Activated T-cell treated with anti-CD3 and anti-CD28 coated beads for 48 hours (primary cell): ENCODE measurements around the gene TRIM32.
"Not testable (repeated sequence)": the region's sequence is repeated elsewhere in the genome, so short reads cannot be mapped to it uniquely, and the experiment has no call there.

Source experiments
- DNase-seq: peaks from one replicate; pipeline ENCODE4 v3.0.0-alpha.2; 2020; ENCODE audit warnings: low read depth

Gene TRIM32

DNA sequence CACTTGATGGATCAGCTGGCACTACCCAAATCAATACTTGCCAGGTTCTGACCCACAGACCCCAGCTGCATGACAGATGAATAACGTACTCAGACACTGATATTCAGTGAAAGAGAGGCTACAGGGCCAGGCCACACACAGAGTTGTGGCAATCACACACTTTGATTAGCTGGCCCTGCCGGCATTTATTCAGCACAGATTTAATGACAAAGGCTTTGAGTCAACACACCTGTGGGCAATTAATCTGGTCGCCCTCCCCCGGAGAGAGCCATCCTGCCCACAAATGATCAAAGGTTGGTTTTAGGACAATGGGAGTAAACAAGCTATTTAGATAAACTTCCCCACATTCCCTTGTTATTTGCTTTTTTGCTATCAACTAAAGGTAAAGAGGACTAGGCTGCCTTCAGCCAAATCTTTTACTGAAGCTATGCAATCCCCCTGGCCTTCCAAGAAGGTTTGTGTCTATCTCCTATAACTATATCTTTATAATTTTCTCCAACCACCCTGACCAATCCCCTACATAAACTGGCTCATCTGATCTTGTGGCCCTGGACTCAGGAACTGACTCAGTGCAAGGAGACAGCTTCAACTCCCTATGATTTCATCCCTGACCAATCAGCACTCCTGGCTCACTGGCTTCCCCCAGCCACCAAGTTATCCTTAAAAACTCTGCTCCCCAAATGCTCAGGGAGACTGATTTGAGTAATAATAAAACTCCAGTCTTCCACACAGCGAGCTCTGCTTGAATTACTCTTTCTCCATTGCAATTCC lies 12.7 kb upstream of the TRIM32 start:
- DNase-seq: no peak

DNA sequence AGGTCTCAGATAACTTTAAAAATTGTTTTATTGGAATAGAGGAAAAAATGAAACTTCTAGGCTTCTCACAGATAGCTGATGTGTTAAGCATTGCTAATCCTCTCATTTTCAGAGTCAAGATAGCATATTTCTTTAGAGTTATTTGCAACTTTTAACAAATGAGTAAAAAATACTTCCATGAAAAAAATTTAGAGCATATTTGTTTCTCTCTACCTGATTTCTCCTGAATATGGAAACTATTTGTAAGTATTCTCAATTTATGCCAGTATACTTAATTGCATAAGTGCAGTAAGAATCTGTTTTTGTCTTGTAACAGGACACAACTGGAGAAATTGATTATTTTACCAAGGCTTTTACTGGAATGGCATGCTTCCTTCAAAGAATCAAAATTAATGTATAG lies 3.6 kb upstream of the TRIM32 start:
- no peak for DNase-seq

DNA sequence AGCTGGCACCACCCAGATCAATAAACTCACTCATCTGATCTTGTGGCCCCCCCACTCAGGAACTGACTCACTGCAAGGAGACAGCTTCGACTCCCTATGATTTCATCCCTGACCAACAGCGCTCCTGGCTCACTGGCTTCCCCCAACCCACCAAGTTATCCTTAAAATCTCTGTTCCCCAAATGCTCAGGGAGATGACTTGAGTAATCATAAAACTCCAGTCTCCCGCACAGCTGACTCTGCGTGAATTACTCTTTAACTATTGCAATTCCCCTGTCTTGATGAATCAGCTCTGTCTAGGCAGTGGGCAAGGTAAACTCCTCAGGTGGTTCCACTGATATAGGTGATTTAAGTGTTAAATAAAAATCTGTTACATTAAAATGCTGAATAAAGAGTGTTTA lies 1.9 kb upstream of the TRIM32 start:
- DNase-seq: no peak

DNA sequence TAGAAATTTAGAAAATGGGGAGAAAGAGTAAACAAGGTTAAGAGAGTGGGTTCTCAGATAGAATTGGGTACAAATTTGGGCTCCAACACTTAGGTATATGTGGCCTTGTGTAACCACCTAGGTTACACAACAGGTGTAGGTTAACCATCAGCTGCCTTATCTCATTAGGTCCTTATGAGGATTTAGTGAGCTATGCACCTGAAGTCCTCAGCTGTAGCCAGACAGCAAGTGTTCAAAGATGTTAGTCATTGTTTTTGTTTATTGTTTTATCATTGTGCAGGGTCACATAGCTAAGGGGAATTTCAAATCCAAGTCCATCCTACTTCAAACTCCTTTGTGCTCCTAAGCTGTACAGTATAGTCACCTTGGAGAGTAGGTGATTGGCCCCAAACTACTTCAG lies 970 bp upstream of the TRIM32 start:
- no peak for DNase-seq

DNA sequence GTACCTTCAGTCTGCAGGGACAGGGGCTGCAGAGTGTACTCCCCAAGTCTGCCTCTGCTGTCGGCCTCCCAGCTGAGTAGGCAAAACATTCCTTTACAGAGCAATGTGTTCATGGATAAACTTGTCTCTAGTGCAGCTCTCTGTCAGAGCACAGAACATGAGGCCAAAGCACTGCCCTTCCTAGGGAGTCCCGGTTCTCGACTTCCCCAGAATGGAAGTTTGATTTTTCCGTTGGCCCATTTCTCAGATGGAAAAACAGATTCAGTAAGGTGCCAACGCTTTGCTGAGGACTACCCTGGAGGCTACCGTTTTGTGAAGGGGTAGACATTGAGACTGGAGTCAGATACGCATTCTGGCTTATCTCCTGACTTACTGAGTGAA lies 422 bp upstream of the TRIM32 start:
- no peak for DNase-seq

DNA sequence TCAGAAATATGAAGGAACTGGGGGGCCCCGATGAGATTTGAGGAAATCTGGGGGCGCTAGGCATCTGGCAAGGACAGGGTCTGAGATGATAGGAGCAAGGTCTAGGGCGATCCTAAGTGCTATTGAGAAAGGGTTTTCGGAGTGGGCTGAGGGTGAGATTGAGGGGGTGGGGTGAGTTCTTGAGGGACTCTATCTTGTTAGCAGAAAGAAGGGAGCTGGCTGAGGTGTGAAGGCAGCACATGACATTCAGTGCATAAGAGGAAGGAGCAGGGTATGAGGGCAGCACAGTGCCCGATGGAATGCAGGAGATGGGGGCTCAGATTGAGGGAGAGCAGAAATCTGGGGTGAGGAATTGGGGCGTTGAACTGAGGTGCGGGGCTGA lies 640 bp downstream of the TRIM32 start:
- no peak for DNase-seq

DNA sequence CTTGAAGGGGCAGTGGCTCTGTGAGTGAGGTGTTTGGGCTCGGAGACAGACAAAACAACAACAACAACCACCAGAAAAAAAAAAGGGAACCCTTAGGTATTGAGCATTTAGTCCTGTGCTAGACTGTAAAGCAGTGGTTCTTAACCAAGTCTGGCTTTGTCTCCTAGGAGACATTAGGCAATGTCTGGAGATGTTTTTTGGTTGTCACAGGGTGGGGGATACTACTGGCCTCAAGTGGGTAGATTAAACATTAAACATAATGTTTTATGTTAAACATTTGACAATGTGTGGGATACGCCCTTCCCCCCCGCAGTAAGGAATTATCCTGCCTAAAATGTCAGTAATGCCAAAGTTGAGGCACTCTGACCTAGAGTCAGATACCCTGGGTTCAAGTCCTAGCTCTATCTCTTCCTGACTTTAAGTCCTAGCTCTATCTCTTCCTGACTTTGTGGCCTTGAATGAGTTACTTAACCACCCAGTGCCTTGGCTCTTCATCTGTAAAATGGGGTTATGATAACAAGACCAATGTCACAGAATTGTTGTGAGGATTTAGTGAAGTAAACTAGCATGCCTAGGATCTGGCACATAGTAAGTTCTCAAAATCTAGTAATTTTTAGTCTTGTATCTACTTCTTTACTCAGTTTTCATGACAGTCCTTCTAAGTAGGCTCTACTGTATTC lies 1.8 kb downstream of the TRIM32 start:
- no peak for DNase-seq

DNA sequence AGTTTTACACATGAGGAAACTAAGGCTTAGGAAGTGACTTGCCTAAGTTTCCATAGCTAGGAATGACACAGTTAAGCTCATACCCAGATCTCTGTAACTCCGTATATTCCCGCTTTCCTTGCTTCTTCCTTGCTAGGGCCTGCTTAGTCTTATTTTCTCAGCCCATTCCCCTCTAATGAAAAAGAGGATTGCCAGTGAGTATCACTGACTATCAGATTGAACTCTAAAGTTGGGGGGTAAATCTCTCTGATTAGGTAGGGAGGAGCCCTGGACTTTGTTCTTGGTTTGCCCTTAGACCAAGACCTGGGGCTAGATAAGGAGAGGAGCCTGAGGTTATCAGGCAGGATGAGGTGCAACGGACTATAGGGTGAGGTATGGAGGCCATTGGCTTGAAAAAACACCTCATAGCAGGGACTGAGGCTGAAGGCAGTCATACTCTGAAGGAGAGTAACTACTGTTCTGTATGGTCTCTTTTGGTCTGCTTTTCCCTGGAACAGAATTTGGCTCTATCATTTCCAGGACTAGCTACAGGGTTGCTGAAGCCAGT lies 2.5 kb downstream of the TRIM32 start:
- DNase-seq: no peak

DNA sequence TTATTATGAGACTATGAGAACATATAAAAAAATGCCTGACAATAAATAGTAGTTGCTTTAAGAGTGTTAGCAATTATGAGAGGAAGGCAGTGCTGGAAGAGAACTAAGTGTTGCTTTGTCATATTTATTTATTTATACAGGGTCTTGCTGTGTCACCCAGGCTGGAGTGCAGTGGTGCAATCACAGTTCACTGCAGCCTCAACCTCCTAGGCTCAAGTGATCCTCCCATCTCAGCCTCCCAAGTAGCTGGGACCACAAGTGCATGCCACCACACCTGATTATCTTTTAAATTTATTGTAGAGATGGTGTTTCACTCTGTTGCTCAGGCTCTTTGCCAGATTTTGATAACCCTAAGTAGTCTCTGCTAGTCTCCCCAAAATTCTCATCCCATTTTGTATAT lies 3.7 kb downstream of the TRIM32 start:
- DNase-seq: not testable (repeated sequence)

DNA sequence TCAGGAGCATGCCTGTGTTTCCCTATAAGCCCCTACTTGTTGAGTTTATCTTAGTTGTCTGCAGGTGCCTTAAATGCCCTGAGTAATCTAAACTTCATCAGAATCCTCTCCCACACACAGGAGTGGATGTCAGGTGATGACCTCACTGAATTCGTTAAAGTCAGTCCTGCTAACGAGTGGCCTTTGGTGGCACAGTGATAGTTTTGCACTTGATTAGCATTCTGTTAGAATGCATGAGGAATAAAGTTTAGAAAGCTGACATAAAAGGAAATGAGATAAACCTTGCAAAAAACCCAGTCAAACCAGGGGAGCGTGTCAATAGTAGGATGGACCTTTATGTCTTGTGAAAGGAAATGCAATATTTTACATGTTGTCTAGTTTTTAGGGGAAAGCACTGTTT lies 4.5 kb downstream of the TRIM32 start:
- no peak for DNase-seq

DNA sequence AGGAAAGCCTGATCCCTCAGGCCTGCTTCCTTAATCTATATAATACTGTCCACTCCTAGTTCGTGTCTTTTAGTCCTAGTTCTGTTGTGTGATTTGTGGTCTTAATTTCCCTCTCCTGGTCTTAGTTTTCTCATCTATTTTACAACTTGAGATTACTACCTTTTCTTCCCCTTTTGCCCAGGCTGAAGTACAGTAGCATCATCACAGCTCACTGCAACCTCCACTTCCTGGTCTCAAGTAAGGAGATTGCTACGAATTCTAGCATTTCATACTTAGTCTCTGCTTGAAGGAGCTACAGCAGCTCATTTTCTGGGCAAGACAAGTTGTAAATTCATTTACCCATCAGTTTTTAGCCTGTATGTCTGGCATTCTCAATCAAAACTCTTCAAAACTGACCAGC lies 5.5 kb downstream of the TRIM32 start:
- DNase-seq: no peak

DNA sequence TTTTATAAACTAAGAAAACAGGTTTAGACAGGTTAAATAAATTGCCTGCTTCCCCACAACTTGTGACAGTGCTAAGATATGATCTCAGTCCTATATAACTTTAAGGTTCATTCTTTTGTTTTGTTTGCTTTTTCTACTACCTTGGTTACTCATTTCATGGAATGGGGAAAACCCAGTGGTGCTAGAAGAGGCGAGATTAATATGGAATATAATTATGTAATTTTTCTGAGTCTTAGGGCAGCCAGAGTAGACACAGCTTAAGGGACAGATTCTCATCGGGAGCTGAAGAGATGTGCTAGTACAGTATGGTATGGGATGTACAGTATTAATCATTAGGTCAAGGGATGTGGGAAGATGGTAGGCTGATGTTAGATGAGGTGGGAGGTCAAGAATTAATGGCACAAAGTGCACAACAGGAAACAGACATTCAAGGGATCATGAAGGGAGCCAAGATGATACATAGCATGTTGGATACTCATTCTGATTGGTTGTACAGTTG lies 6.2 kb downstream of the TRIM32 start:
- no peak for DNase-seq

DNA sequence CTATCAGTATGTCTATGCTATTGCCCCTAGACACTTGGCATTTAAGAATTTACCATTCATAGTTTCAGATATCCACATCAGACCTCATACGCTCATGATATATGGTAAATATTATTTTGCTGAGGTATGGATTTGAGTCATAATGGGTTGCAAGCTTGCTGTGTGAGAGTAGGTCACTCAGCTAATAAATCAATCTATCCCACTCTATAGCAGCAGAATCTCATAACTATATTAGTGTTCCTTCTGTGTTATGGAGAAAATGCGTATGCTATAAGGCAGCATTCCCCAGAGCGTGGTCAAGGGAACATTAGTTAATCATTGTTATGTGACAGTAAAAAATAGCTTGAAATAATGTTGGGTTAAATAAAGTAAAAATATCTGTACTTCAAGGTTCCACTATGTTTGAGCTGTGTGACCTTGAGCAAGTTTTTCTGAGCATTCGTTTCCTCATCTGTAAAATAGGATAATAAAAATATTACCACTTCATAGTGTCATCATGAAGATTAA lies 7.7 kb downstream of the TRIM32 start:
- DNase-seq: no peak

DNA sequence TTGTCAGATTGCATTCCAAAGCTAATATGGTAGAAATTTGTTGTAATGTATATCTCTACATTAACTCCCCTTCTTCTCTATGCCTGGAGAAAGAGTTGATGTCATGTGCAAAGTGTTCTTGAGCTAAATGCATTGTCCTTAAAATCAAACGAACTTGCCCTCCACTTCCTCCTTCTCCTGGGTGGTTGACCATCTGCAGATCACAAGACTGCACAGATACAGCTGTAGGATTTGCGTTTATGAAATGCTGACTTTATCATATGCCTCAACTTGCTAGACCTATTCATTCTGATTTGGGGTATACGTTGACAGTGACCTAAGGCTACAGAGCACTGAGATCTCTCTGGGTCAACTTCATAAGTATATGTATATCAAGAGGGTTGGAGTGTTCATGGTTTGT lies 8.3 kb downstream of the TRIM32 start:
- no peak for DNase-seq

DNA sequence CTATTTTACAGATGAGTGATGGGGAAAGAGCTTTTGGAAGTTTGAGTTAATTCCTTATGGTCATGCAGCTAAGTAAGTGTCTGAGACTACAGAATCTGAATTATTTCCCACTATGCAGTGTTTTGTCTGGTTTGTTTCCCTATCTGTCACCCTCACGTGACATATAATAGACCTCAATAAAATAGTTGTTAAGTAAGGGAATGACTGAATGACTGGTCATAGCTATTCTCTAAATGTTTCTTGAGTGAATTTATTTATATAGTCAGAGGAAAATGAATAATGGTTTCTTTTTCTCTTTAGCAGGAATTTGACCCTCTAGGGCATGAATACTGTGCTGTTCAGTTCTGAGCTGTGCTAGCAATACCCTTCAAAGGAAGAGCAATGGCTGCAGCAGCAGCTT lies 10.3 kb downstream of the TRIM32 start:
- no peak for DNase-seq

DNA sequence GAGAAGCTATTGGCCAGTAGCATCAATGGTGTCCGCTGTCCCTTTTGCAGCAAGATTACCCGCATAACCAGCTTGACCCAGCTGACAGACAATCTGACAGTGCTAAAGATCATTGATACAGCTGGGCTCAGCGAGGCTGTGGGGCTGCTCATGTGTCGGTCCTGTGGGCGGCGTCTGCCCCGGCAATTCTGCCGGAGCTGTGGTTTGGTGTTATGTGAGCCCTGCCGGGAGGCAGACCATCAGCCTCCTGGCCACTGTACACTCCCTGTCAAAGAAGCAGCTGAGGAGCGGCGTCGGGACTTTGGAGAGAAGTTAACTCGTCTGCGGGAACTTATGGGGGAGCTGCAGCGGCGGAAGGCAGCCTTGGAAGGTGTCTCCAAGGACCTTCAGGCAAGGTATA lies 10.8 kb downstream of the TRIM32 start:
- DNase-seq: no peak

DNA sequence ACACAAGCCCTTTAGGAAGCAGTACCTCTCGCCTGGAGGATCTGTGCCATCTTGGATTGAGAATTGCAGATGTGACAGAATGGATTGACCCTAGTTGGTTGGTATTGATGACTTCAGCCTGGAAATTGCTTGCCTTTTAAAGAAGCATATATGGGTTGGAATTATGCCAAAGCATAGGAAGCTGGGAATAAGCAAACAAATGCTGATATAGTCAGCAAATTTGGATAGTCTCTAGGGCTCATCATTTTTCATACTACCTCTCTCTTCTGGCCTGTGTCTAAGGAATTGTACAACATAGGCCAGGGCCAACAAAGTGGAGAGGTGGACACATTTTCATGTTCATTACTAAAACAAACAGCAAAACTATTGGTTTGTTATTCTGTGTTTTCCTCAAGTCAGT lies 13.2 kb downstream of the TRIM32 start:
- DNase-seq: no peak

DNA sequence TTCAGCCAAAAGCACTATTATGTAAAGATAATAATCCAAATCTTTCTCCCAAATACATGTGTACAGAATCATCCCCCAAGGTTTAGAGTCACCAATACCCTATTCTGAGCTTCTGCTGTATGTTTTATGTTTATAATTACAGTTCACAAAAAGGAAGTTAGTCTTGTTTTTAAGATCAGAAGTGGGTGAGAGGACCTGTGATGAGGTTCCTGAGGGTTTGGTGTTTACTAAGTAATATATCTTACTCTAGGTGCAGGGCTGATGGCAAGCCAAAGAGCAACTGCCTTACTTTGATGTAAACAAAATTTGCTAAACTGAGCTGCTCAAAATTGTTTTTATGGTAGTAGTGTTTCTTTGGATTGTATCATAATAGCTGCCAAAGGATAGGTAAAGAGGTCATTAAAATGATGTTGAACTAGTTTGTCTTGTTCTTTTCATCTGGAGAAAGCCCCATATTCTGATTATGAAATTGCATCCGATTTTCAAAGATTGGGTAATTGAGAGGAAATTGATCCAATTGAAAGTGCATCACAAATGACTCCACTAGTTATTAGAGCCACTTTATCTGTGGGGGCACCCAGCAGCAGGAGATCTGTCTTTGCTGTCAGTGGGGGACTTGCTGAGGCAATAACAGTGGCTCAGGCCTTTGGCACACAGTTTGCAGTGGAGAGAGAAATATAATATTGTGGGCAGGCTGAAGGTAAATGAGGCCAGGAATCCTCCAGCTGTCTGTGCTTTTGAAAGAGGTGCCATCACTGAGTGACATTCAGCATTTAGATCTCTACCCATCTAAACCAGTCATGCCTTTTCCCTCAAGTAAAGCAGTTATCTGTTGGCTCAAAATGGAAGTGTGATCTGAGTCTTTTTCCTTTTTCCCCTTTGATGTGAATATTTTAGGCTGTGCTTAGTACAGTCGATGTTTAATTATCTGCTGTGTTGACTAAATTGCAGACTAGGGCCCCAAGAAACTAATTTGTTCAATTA lies 14.1 kb downstream of the TRIM32 start:
- DNase-seq: no peak

DNA sequence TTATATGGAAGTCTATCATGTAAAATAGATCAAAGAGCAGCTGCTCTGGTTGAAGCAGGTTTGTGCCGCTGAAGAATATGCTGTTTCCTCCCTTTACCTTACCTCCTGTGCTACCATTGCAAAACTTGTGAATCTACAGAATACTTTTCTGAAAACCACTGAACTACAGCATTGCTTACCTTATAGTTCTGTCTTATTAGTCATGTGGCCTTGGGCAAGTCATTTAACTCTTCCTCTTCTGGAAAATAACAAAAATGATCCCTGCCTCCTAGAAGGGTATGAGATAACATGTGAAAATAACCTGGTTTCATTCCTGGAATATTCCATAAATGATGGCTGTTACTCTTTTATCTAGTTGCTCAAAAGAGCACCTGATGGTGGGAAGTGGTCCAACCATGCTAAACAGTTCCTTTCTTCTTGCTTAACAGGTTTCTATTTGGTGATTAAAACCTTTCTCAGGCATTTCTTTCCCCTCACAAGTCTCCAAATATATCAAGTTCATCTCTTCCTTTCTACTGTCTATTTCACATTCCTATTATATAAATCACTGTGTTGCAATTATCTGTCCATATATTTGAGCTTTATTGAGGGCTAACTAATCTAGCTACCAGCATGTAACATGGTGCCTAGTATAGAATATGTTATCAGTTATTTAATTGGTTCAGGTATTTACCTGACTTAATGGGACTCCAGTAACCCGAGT lies 15.0 kb downstream of the TRIM32 start:
- DNase-seq: no peak

DNA sequence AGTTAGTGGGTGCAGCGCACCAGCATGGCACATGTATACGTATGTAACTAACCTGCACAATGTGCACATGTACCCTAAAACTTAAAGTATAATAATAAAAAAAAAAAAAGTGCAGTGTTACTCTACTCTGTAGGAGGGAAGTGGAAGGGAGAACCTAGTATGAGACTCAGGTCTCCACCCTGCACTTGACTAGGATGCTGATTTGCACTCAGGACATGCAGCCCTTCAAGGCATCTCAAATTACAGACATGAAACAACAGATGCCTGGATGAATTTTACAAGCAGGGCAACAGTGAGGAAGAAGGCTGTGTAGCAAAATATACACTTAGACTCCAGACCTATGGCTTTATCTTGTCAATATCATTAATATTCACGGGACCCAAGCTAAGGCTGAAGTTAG lies 16.5 kb downstream of the TRIM32 start:
- DNase-seq: no peak

DNA sequence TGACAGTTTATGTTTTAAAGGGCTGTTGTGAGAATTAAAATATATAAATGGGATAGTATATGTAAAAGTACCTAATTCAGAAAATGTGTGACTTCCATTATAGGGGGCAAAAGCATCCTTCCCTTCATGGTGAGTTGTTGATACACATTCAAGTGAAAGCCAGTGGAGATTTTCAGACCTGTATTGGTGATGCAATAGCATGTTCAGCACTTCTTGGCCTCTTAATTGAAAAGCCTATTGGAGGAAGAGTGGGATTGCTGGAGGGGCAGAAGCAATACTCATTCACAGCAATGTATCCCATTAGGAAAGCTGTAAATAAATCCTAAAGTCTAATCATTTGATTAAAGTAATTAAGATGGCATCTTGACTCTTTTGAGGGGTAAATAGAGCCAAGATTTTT lies 17.4 kb downstream of the TRIM32 start:
- no peak for DNase-seq

DNA sequence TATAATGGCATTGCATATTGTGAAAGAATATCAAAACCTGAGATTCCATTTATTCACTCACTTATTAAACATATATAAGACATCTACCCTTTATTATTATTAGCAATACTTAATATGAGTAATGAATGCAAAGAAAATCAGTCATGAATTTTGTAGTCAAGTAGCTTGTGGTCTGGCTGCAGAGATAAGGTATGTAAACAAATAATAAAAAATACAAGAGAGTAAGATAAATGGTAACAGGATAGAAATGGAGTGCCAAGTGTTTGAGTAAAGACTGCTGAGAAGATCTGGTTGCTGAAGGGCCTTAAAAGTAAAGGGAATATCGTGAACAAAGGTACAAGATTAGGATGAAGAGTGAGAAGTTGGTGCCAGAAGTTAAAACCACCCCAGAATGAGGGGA lies 18.4 kb downstream of the TRIM32 start:
- no peak for DNase-seq
